Hematopoietic multipotent progenitor cell (in vitro differentiated cells): ENCODE data around the gene ARID4B. TPM values are rescaled to one million over a fixed set of nuclear protein-coding genes. Genes with fewer than 3 reads are reported as not detected.
A peak's percentile ranks its signal among the peaks of the same experiment; 100 is the strongest.
"Not testable (repeated sequence)": the region's sequence is repeated elsewhere in the genome, so short reads cannot be mapped to it uniquely, and the experiment has no call there.

Source experiments
- DNase-seq, 3 donors: peaks; one replicate each; pipeline ENCODE4 v3.0.0-alpha.2; 2011 to 2015; ENCODE audit warnings: low read depth in 2 of 3, low spot score in 2 of 3
- total RNA-seq: library from RNA; depleted of rRNA; stranded (reverse); fragments of >200 nt; gene quantifications from one replicate; pipeline ENCODE4 v1.2.3, GENCODE V29; 2012

The ARID4B gene
- total RNA-seq, 1 donor: 24.5 TPM

- DNase-seq: no peak
These were observed 87.0 kb downstream of the ARID4B start for GRCh38 chr1:235240960-235241359.

GRCh38 chr1:235239851-235240250, 88.1 kb downstream of the ARID4B start:
- DNase-seq: peak in 1 of 3 donors; percentile 45

- no peak for DNase-seq
These were observed 89.4 kb downstream of the ARID4B start for GRCh38 chr1:235238558-235238957.

DNA sequence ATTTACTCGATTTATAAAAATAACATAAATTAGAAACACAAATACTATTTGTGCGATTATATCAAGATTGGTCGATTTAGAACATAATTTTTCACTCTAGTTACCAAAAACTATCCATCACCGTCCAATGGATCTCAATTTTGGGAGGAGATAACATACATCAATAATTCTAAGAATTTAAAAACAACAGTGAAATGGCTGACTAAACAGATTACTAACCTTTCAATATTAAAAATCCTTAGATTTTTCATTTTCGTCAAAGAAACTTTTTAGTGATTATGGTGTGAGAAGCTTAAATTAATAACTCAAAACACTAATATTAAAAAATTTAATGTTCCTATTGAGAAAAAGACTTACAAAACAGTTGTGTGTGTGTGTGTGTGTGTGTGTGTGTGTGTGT, 91.9 kb downstream of the ARID4B start:
- no peak for DNase-seq

DNA sequence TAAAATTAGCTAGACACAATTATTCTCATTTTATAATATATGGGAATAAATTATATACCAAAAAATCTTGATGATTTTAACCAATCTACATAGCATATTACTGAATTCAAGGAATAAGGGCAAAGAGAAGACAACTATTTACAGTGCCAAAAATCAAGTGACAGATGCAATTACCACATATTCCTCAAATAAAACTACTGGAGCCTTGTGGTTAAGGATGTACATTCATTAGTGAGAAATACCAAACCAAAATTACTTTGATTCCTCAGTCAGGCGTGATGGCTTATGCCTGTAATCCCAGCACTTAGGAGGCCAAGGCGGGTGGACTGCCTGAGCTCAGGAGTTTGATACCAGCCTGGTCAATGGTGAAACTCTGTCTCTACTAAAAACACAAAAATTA, 98.1 kb downstream of the ARID4B start:
- no peak for DNase-seq

GRCh38 chr1:235227414-235227813, 100.6 kb downstream of the ARID4B start:
- no peak for DNase-seq

- DNase-seq: no peak
These were observed 101.0 kb downstream of the ARID4B start for GRCh38 chr1:235226933-235227332.

- DNase-seq: no peak
These were observed 102.7 kb downstream of the ARID4B start for GRCh38 chr1:235225299-235225698.

DNA sequence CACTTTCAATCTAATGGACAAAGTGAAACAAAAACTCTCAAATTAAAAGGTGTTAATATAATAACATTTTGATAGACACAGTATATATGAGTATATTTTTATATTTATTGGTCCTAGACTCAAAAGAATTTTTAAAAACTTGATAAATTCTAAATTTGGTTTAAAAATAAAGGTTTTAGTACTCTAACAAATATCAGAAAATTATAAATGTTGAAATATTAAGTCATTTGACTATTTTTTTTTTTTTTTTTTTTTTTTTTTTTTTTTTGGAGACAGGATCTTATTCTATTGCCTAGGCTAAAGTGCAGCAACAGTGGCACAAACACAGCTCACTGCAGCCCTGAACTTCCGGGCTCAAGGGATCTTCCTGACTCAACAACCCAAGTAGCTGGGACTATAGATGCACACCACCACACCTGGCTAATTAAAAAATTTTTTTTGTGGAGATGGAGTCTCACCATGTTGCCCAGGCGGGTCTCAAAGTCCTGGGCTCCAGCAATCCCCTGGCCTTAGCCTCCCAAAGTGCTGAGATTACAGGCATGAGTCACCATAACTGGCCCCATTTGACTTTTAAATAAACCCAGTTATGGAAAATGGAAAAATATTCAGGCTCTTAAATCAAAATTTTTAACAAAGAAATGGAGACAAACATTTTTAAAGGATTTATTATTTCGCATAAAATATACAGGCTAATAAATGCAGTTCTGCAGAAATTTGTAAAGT, 106.2 kb downstream of the ARID4B start:
- no peak for DNase-seq

DNA sequence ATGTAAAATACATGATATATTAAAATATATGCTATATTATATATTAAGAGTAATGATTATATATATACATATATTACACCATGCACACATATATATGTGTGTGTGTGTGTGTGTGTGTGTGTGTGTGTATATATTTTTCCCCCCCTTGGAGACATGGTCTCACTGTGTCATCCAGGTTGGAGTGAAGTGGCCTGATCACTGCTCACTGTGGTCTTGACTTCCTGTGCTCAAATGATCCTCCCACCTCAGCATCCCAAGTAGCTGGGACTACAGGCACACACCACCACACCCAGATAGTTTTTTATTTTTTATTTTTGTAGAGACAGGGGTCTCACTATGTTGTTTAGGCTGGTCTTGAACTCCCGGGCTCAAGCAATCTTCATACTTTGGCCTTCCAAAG, 112.5 kb downstream of the ARID4B start:
- DNase-seq: no peak

- not testable (repeated sequence) for DNase-seq
These were observed 113.0 kb downstream of the ARID4B start for GRCh38 chr1:235214962-235215361.

GRCh38 chr1:235213752-235214151, 114.2 kb downstream of the ARID4B start:
- no peak for DNase-seq

DNA sequence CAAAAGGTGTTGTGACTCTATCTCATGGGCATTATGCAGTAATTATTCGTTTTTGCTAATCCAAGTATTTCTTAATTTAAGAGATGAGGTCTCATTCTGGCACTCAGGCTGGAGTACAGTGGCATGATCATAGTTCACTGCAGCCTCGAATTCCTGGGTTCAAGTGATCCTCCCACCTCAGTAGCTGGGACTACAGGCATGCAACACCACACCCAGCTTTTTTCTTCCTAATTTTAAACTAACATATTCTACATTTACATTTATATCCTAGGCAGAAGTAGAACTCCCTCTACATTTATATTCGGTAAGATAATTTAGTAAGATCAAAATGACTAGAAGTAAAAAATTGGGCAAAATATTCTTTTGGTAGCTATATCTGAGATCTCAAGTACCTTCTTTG, 116.5 kb downstream of the ARID4B start:
- DNase-seq: no peak

- DNase-seq: peak; percentile 14 to 78 (median 41)
These were observed 120.8 kb downstream of the ARID4B start for GRCh38 chr1:235207209-235207565.

DNA sequence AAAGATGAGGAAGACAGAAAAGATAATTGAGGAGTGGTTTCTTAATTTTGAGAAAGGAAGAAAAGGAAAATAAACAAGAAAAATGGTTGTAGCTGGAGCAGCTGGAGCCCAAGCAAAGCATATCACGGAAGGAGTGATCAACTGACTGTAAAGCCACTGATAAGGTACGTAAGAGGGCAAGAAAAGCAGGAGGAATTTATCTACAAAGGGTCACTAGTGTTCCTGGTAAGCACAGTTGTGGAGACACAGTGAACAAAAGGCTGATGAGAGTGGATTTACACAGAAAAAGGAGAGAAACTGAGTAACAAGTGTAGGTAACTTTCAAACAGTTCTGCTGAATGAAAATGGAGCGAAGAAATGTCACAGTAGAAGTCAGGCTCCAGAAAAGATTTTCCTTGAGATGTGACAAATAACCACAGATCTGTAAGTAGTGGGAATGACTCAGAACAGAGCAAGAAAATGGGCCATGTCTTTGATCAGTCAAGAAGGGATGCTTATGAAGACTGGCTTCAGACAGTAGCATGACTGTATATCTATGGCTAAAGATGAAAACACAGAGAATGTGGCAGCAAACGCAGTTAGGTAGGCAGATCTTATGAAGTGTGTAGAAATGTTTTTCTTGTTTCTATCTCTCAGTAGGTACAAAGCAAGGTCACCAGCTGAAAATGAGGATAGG, 121.3 kb downstream of the ARID4B start:
- DNase-seq: peak in 1 of 3 donors; percentile 7

DNA sequence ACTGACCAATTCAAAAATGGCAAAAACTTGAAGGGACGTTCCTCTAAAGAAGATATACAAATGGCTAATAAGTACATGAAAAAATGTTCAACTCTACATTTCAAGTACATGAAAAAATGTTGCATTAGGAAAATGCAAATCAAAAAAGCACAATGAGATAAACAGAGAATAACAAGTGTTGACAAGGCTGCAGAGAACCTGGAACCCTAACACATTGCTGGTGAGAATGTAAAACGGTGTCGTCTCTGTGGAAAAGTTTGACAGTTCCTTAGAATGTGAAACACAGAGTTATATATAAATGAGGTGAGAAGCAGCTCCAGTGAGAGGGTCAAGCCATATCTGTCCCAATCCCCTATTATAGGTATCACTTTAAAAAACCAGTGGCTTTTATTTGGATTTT, 122.3 kb downstream of the ARID4B start:
- DNase-seq: no peak

- DNase-seq: no peak
These were observed 124.6 kb downstream of the ARID4B start for GRCh38 chr1:235203428-235203827.

GRCh38 chr1:235202447-235202846, 125.5 kb downstream of the ARID4B start:
- DNase-seq: not testable (repeated sequence)

GRCh38 chr1:235199441-235199840, 128.5 kb downstream of the ARID4B start:
- peak in 2 of 3 donors; percentile 22 to 55 for DNase-seq

- no peak for DNase-seq
These were observed 137.5 kb downstream of the ARID4B start for GRCh38 chr1:235190431-235190830.

GRCh38 chr1:235187316-235187715, 140.7 kb downstream of the ARID4B start:
- DNase-seq: no peak

DNA sequence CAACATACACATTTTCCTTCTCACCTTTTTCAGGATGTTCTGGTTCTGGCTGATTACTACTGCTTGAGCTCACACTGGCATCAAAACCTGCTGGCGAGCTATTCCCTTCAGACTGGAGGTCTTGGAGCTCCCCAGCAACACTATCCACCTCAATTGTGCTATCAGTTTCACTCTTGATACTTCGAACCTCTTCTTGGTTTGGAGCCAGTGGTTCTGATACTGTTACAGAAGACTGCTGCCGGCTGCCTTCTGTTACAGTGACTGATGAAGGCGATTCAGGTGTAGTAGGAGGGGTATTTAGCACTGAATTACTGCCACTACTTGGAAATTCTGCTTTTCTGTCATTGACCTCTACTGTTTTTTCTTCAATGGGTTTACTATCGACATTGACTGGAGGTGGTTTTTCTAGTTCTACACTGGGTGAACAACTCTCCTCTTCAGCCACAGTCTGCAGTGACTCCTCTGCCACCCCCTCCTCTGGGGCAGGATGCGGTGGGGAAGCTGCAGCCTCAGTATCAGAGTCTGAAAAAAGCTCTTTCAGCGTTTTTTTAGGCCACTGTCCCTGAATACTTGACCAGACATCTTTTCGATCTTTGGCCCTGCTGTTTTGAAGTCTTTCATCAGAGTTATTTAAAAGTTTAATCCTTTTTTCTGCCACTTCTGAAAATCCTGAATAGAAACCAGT, 146.3 kb downstream of the ARID4B start:
- no peak for DNase-seq
